GM12865 (cell line): ENCODE data around the gene PGRMC1.
"Not testable (repeated sequence)": the region's sequence is repeated elsewhere in the genome, so short reads cannot be mapped to it uniquely, and the experiment has no call there.

ENCODE experiments used
- DNase-seq: peaks from one replicate; pipeline ENCODE4 v3.0.0; 2010; ENCODE audit warnings: low read depth
- H3K4me3 ChIP-seq: 2 replicates; pipeline ENCODE4 v1.5.1; 2011; ENCODE audit warnings: mild to moderate bottlenecking, low read depth, low read length, control low read depth
- TF ChIP-seq, protein P1 (sequence below): IDR thresholded peaks from 2 replicates; pipeline ENCODE4 v1.5.1; 2011; ENCODE audit warnings: low read length, control low read depth, low read depth, inconsistent platforms; ENCODE audit not compliant: insufficient read depth; ENCODE audit errors: missing control alignments

Gene PGRMC1

GRCh38 chrX:119190831-119191230 is 45.3 kb upstream of the PGRMC1 start:
- TF ChIP-seq, protein P1, sequence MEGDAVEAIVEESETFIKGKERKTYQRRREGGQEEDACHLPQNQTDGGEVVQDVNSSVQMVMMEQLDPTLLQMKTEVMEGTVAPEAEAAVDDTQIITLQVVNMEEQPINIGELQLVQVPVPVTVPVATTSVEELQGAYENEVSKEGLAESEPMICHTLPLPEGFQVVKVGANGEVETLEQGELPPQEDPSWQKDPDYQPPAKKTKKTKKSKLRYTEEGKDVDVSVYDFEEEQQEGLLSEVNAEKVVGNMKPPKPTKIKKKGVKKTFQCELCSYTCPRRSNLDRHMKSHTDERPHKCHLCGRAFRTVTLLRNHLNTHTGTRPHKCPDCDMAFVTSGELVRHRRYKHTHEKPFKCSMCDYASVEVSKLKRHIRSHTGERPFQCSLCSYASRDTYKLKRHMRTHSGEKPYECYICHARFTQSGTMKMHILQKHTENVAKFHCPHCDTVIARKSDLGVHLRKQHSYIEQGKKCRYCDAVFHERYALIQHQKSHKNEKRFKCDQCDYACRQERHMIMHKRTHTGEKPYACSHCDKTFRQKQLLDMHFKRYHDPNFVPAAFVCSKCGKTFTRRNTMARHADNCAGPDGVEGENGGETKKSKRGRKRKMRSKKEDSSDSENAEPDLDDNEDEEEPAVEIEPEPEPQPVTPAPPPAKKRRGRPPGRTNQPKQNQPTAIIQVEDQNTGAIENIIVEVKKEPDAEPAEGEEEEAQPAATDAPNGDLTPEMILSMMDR = no peak
- DNase-seq = no peak
- H3K4me3 ChIP-seq = no peak overlapping the region

GRCh38 chrX:119194621-119195020 is 41.5 kb upstream of the PGRMC1 start:
- H3K4me3 ChIP-seq = no peak overlapping the region
- TF ChIP-seq, protein P1 = no peak
- no peak for DNase-seq

GRCh38 chrX:119201570-119201969 is 34.5 kb upstream of the PGRMC1 start:
- no peak for DNase-seq
- H3K4me3 ChIP-seq = no peak overlapping the region
- TF ChIP-seq, protein P1 = no peak

DNA sequence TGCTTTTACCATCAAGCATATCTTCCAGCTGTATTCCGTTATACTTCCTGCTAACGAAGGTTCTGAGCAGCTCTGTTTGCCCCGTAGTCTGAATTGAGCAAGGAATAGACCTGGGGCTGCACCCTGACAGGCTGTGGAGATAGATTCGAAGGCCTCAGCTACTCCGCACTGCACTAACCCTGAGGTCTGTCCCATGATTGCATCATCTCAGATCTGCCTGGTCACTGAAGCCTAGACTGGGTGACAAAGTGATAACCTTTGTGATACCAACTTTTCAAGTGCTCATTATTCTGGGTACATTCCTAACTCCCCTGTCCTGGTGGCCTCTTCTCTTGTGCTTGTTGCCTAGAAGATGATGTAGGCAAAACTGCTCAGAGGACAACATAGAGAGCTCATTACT is 29.9 kb upstream of the PGRMC1 start:
- DNase-seq = no peak
- TF ChIP-seq, protein P1 = no peak
- H3K4me3 ChIP-seq = no peak overlapping the region

- H3K4me3 ChIP-seq, DNase-seq: not testable (repeated sequence)
Observed at GRCh38 chrX:119207483-119207882, 28.6 kb upstream of the PGRMC1 start.

DNA sequence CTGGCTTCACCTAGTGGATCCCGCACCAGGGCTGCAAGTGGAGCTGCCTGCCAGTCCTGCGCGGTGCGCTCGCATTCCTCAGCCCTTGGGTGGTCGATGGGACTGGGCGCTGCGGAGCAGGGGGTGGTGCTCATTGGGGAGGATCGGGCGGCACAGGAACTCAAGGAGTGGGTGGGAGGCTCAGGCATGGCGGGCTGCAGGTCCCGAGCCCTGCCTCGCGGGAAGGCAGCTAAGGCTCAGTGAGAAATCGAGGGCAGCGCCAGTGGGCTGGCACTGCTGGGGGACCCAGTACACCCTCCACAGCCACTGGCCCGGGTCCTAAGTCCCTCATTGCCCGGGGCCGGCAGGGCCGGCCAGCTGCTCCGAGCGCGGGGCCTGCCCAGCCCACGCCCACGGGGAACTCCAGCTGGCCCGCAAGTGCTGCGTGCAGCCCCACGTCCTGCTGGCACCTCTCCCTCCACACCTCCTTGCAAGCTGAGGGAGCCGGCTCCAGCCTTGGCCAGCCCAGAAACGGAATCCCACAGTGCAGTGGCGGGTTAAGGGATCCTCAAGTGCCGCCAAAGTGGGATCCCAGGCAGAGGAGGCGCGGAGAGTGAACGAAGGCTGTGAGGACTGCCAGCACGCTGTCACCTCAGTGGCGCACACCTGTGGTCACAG is 27.6 kb upstream of the PGRMC1 start:
- DNase-seq = no peak
- no peak overlapping the region for H3K4me3 ChIP-seq
- TF ChIP-seq, protein P1 = no peak

DNA sequence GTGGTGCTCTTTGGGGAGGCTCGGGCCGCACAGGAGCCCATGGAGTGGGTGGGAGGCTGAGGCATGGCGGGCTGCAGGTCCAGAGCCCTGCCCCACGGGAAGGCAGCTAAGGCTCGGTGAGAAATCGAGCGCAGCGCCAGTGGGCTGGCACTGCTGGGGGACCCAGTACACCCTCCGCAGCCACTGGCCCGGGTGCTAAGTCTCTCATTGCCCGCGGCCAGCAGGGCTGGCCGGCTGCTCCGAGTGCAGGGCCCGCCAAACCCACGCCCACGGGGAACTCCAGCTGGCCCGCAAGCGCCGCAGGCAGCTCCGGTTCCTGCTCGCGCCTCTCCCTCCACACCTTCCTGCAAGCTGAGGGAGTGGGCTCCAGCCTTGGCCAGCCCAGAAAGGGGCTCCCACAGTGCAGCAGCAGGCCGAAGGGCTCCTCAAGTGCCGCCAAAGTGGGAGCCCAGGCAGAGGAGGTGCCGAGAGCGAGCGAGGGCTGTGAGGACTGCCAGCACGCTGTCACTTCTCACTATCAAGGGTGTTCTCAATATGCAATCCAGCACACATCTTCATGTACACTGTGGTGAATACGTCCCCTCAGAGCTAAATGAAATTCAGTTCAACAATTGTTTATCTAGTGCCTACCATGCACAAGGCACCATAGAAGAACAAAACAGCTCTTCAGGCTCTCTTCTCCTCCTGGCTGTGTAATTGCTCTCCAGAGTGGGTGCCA is 25.0 kb upstream of the PGRMC1 start:
- DNase-seq, H3K4me3 ChIP-seq: not testable (repeated sequence)

- TF ChIP-seq, protein P1 = no peak
- no peak for DNase-seq
- no peak overlapping the region for H3K4me3 ChIP-seq
Observed at GRCh38 chrX:119211649-119212014, 24.5 kb upstream of the PGRMC1 start.
